GM18873 (cell line): Measurements from ENCODE around the gene C1QTNF1.

Experiments
- ATAC-seq: cut with Tn5 transposase; IDR thresholded peaks from one replicate; pipeline ENCODE4 v1.9.1; 2021; ENCODE audit warnings: mild to moderate bottlenecking, moderate library complexity, moderate number of reproducible peaks; ENCODE audit not compliant: unreplicated experiment, low FRiP score

Gene C1QTNF1

DNA sequence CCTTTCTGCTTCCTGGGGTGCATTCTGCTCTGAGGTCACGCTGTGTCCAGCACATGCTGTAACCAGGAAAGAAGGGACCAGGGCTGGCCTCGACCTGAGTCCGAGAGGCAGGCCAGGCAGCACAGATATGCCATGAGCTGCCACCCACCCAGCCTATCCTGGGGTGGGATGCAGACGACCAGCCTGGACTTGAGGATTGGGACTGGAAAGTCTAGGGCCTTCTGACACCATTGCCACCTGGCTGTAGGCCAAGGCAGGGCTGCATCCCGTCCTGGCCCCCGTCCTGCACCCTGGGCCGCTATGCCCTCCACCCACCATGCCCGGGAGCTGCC lies 65.0 kb downstream of the C1QTNF1 start:
- ATAC-seq: no peak

GRCh38 chr17:79089720-79090442 lies 65.9 kb downstream of the C1QTNF1 start:
- no peak for ATAC-seq

DNA sequence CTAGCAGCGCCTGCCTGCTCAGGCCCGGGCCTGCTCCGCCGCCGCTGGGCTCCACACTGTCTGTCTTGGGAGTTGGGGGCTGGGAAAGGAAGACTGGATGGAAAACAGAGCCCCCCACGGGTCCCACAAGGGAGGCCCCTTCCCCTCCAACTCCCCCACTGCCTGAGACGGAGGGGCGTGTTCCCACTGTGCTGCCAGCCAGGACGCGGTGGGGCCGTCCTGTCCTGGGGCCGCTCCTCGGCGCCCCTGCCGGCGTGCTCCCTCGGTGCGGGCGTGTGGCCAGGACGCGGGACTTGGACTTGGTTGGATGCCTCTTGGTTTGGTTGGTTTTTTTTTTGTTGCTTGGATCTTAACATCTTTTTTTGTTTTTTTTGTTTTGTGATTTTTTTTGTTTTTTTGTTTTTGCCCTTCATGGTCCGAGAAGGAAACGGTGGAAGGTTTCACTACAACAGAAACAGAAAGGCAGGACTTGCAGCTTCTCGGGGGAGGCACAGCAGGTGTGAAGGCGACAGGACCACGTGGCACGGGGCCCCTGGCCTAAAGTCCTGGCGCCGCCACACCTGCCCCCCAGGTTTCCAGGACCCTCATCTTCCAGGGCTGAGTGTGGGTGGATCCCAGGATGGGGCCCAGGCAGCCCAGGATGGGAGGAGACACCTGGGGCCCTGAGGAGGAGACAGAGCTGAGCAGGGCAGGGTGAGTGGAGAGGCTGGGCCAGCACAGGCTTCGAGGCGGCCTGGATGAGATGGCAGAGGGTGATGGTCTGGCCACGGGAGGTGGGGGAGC lies 66.7 kb downstream of the C1QTNF1 start:
- ATAC-seq: no peak

GRCh38 chr17:79091226-79091670 lies 67.3 kb downstream of the C1QTNF1 start:
- no peak for ATAC-seq

DNA sequence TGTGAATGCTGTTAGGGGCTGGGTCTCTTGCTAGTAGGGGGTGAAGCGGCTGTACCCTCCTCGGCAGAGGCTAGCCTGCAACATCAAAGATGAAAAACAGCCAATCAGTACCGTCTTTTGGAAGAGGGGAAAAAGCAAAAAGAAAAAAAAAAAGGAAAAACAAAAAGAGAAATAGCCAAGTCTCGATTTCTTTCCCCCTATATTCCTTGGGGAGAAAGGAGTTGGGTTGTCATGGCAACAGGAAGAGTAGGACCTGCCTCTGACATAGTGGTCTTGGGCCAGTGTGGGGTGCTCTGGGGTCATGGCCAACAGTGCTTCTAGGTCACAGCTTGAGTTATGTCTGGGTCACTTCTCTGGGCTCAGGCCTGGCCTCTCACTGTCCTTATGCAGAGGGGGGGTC lies 68.6 kb downstream of the C1QTNF1 start:
- ATAC-seq: no peak

GRCh38 chr17:79093270-79093669 lies 69.3 kb downstream of the C1QTNF1 start:
- ATAC-seq: no peak

DNA sequence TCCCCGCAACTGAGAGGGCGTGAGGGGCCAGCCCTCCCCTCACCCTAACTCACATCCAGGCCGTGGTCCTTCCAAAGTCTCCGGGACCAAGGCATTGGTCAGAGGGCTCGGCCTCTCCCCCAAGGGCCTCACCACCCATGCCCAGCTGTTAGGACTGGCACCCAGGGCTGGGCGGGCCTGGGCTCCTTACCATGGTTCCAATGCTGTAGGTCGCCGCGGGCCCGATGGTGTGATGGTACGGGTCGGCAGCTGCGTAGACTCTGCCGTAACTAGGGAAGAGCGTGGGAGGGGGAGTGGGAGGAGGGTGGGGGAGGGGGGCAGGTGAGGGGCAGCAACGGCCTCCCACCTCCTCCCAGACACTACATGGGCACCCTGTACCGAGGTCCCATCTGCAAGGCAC lies 70.3 kb downstream of the C1QTNF1 start:
- no peak for ATAC-seq

DNA sequence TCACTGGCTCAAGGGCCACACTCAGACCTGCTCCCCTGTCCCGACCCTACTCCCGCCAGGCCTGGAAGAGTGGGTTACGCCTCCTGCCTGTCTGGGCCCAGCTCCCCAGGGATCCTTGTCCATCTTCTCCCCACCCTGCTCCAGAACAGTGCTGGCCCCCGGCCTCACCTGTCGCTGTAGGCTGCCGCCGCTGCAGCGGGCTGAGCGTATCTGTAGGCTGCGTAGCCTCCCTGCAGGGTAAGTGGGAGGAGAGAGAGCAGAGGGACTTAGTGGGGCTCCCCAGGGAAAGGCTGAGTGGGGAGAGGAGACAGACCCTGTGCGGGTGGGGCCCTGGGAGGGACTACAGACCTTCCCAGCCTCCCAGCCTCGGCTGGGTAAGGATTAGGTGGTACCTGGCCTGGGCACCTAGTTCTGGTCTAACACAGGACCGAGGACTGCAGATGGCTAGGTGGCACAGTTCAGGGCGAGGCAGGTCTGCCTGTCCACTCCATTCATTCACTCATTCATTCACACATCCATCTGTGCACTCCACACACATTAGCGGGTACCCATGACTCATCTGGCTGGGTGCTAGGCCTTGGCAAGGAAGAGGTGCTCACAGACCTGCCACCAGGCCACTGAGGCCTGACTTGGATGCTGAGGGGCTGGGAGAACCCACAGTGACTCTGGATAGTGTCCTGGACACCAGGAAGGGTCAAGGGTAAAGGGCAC lies 71.5 kb downstream of the C1QTNF1 start:
- no peak for ATAC-seq

- ATAC-seq: no peak
Observed at GRCh38 chr17:79096477-79096876, 72.5 kb downstream of the C1QTNF1 start.

- ATAC-seq: no peak
Observed at GRCh38 chr17:79097226-79098055, 73.5 kb downstream of the C1QTNF1 start.

GRCh38 chr17:79098282-79098867 lies 74.4 kb downstream of the C1QTNF1 start:
- ATAC-seq: no peak
